Body of pancreas (tissue), 4 donors: Measurements from ENCODE around the gene ALG3.

ENCODE experiments used
- POLR2A ChIP-seq, 3 donors: fragments of 450-650 bp; IDR thresholded peaks; one replicate each; pipeline ENCODE4 v1.6.1; 2016; ENCODE audit warnings: antibody characterized with exemption in 3 of 3, mild to moderate bottlenecking in 2 of 3
- TF ChIP-seq, protein P1 (sequence below), 7 experiments: fragments of 450-650 bp in 4 of 7; fragments of 200-600 bp in 3 of 7; sonication (generic) in 3 of 7; IDR thresholded peaks; one replicate each; pipeline ENCODE4 v1.5.1; 2016 to 2019; ENCODE audit warnings: antibody characterized with exemption in 7 of 7

DNA sequence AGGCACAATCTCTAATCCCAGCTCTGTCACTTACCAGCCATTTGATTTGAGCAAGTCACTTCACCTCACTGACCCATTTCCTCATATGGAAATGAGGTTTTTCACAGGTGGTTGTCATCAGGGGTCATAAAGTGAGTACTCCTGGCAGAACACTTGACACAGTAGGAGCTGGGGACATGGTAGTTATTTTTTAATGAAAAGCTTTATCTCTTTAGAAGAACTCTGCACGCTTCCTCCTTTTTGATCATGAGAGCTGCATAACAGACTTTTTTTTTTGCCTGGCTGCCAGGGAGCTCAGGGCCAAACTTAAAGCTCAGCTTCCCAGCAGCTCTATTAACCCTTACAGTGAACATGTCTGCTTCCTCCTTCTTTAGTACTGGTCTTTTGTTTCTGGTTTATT is 11.0 kb downstream of the ALG3 start:
- TF ChIP-seq, protein P1, sequence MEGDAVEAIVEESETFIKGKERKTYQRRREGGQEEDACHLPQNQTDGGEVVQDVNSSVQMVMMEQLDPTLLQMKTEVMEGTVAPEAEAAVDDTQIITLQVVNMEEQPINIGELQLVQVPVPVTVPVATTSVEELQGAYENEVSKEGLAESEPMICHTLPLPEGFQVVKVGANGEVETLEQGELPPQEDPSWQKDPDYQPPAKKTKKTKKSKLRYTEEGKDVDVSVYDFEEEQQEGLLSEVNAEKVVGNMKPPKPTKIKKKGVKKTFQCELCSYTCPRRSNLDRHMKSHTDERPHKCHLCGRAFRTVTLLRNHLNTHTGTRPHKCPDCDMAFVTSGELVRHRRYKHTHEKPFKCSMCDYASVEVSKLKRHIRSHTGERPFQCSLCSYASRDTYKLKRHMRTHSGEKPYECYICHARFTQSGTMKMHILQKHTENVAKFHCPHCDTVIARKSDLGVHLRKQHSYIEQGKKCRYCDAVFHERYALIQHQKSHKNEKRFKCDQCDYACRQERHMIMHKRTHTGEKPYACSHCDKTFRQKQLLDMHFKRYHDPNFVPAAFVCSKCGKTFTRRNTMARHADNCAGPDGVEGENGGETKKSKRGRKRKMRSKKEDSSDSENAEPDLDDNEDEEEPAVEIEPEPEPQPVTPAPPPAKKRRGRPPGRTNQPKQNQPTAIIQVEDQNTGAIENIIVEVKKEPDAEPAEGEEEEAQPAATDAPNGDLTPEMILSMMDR (IDR thresholded peaks at IDR 0.05): no peak
- no peak for TF ChIP-seq POLR2A (IDR thresholded peaks at IDR 0.05)
